ENCODE data around the gene FAM237B. TPM values are rescaled to one million over a fixed set of nuclear protein-coding genes. Genes with fewer than 3 reads are reported as not detected.

FAM237B gene
- total and polyA plus RNA-seq, 9 of the 15 experiments (the other 6 are each of a cell fraction or from before 2014, with no cell fraction given), result not detected

DNA sequence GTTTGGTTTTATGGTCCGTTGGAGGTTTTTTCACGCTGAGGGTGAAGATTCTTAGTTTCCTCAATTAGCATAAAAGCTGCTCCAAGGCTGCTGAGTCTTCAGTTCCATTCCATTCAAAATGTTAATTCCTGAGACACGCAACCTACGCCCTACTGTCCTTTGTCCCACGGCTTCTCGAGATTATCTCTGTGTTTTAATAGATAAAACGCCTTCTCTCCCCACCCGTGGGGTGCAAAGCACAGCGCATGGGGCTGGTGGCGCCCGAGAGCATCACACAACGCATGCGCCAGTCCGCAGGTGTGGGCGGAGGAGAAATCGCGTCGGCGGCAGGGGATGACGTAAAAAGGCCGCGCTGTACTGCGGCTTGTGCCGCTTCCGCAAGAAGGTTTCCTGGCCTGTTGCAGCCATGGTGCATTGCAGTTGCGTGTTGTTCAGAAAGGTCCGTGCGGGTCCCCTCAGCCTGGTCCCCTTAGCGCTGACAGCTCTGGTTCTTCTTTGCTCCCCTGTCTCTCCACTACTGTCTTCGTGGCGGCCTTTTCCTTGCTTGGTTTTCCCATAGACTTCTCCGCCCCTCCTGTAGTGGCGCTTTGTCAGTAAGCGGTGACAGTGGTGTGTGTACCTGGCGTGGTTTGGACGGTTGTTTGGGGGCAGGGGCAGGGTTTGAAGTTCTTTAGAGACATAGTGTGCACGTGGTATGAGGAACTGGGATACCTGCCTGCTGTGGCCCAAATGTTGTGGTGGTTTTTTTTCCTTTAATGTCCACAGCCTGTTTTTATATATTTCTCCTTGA lies 25.4 kb upstream of the FAM237B start, which contains the start of gene GTPBP10 (continued):
- TF ChIP-seq, protein P1, sequence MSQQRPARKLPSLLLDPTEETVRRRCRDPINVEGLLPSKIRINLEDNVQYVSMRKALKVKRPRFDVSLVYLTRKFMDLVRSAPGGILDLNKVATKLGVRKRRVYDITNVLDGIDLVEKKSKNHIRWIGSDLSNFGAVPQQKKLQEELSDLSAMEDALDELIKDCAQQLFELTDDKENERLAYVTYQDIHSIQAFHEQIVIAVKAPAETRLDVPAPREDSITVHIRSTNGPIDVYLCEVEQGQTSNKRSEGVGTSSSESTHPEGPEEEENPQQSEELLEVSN (IDR thresholded peaks at IDR 0.05; ENCODE audit: borderline replicate concordance in 1 of 2, extremely low read depth in 1 of 2, insufficient read depth in 1 of 2, insufficient read length in 1 of 2, low read depth in 1 of 2, low read length in 1 of 2, poor library complexity in 1 of 2, severe bottlenecking in 1 of 2), result peak; percentile 50 to 72
- TF ChIP-seq, protein P2, sequence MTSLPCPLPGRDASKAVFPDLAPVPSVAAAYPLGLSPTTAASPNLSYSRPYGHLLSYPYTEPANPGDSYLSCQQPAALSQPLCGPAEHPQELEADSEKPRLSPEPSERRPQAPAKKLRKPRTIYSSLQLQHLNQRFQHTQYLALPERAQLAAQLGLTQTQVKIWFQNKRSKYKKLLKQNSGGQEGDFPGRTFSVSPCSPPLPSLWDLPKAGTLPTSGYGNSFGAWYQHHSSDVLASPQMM (CRISPR knock-in tag; IDR thresholded peaks at IDR 0.05), result no peak
- TF ChIP-seq, protein P3, sequence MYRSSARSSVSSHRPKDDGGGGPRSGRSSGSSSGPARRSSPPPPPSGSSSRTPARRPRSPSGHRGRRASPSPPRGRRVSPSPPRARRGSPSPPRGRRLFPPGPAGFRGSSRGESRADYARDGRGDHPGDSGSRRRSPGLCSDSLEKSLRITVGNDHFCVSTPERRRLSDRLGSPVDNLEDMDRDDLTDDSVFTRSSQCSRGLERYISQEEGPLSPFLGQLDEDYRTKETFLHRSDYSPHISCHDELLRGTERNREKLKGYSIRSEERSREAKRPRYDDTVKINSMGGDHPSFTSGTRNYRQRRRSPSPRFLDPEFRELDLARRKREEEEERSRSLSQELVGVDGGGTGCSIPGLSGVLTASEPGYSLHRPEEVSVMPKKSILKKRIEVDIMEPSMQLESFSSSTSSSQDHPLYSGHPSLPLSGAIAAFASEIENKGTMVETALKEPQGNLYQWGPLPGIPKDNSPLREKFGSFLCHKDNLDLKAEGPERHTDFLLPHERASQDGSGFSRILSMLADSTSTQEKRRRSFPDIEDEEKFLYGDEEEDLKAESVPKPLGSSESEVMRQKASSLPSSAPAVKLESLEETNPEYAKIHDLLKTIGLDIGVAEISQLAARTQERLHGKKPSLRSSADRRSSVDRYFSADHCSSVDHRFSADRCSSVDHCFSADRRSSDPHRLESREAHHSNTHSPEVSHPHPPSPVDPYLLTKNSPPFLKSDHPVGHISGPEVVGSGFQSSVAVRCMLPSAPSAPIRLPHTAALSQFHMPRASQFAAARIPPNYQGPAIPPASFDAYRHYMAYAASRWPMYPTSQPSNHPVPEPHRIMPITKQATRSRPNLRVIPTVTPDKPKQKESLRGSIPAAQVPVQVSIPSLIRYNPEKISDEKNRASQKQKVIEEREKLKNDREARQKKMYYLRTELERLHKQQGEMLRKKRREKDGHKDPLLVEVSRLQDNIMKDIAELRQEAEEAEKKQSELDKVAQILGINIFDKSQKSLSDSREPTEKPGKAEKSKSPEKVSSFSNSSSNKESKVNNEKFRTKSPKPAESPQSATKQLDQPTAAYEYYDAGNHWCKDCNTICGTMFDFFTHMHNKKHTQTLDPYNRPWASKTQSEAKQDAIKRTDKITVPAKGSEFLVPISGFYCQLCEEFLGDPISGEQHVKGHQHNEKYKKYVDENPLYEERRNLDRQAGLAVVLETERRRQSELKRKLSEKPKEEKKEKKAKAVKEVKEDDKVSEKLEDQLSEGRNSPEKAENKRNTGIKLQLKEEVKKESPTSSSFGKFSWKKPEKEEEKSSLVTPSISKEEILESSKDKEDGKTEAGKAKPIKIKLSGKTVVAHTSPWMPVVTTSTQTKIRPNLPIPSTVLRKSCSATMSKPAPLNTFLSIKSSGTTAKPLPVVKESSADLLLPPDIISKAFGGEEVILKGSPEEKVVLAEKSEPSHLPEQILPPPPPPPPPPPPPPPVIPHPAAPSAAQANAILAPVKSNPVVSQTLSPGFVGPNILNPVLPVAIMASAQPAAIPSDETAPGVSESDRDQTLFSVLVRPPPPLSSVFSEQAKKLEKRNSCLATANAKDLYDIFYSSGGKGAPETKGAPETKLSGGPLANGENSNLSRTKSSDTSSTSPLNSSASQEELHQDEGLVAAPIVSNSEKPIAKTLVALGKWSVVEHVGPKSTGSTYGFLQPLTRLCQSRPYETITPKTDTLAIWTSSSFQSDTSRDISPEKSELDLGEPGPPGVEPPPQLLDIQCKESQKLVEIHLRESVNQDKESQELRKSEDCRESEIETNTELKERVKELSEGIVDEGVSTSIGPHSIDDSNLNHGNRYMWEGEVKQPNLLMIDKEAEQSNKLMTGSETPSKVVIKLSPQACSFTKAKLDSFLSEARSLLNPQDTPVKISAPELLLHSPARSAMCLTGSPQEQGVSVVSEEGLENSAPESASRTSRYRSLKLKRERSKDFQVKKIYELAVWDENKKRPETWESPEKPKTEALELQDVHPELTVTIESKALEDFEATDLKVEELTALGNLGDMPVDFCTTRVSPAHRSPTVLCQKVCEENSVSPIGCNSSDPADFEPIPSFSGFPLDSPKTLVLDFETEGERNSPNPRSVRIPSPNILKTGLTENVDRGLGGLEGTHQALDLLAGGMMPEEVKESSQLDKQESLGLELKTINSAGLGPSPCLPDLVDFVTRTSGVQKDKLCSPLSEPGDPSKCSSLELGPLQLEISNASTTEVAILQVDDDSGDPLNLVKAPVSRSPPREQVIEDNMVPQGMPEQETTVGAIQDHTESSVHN (IDR thresholded peaks at IDR 0.05; ENCODE audit: borderline replicate concordance in 1 of 2, low read depth in 1 of 2), result peak in 1 of 2 experiments; percentile 60; a peak in 1 of 4 replicates
- TF ChIP-seq HDAC1 (IDR thresholded peaks at IDR 0.05) (peak; percentile 45 to 99; a peak in 2 of 4 replicates), PHF8 (IDR thresholded peaks at IDR 0.05; ENCODE audit: borderline replicate concordance, low read length) (peak; percentile 100), SRSF7 (optimal IDR thresholded peaks at IDR 0.05; ENCODE audit: low read depth, low read length) (no peak)
- TF ChIP-seq, protein P4, sequence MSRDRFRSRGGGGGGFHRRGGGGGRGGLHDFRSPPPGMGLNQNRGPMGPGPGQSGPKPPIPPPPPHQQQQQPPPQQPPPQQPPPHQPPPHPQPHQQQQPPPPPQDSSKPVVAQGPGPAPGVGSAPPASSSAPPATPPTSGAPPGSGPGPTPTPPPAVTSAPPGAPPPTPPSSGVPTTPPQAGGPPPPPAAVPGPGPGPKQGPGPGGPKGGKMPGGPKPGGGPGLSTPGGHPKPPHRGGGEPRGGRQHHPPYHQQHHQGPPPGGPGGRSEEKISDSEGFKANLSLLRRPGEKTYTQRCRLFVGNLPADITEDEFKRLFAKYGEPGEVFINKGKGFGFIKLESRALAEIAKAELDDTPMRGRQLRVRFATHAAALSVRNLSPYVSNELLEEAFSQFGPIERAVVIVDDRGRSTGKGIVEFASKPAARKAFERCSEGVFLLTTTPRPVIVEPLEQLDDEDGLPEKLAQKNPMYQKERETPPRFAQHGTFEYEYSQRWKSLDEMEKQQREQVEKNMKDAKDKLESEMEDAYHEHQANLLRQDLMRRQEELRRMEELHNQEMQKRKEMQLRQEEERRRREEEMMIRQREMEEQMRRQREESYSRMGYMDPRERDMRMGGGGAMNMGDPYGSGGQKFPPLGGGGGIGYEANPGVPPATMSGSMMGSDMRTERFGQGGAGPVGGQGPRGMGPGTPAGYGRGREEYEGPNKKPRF (IDR thresholded peaks at IDR 0.05; ENCODE audit: low read depth, low read length), result no peak
- TF ChIP-seq, protein P5, sequence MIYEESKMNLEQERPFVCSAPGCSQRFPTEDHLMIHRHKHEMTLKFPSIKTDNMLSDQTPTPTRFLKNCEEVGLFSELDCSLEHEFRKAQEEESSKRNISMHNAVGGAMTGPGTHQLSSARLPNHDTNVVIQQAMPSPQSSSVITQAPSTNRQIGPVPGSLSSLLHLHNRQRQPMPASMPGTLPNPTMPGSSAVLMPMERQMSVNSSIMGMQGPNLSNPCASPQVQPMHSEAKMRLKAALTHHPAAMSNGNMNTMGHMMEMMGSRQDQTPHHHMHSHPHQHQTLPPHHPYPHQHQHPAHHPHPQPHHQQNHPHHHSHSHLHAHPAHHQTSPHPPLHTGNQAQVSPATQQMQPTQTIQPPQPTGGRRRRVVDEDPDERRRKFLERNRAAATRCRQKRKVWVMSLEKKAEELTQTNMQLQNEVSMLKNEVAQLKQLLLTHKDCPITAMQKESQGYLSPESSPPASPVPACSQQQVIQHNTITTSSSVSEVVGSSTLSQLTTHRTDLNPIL (CRISPR knock-in tag; IDR thresholded peaks at IDR 0.05), result no peak
